GM08714 (cell line): ENCODE results near the gene KNG1.
"Not testable (repeated sequence)": the region's sequence is repeated elsewhere in the genome, so short reads cannot be mapped to it uniquely, and the experiment has no call there.

Experiments used
- H3K4me3 ChIP-seq: fragments of 200-500 bp; sonication (Bioruptor generic); 2 replicates; pipeline ENCODE4 v1.5.1; 2014; ENCODE audit warnings: mild to moderate bottlenecking, low read length, inconsistent platforms
- ZNF274 ChIP-seq: IDR thresholded peaks from 2 replicates; pipeline ENCODE4 v1.6.1; 2012; ENCODE audit warnings: mild to moderate bottlenecking, low read depth, low read length

KNG1 gene

DNA sequence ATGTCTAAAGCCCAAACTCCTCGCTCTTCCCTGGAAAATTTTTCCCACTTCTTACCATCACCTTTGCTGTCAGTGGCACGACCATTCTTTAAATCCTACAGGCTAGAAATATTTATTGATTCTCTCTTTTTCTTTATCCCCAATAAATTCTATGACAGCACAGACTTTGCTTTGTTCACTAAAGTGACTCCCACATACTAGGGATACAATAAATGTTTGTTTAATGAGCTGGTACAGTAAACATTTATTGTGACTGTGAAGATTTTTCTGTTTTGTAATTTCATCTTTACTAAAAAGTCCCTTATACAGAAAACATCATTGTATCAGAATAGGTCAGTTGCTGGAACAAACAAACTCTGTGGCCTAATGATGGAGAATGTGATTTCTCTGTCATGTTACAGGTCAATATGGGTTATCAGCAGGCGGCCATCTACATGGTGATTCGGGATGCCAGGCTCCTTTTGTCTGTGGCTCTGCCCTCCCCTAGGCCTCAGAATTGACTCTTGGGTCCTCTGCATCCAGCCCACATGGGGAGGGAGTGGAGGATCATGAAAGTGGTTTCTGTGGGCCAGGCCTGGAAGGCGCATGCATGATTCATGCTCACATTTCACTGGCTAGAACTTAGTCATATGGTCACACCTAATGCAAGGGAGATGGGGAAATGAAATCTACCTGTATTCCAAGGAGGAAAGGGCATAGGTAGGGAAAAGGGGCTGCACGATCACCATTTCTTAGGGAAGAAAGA, 22.7 kb upstream of the KNG1 start:
- no peak for TF ChIP-seq ZNF274
- H3K4me3 ChIP-seq: no peak overlapping the region

DNA sequence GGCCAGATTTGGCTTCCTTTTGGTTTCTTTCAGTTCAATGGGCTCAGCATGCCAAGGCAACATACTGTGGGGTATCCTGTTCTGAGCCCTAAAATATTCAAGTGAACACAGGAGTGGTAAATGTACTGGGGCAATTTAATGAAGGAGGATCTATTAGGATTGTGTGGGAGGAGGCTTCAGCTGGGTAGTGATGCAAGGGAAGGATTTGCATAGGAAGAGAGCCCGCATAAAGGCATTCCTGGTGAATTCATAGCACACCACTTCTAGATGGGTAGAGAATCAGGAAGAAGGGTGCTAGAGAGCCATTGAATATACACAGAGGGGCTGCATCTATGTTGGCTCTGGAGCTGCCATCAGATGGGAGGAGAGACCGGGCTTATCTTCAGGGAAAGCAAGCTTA, 20.6 kb upstream of the KNG1 start:
- H3K4me3 ChIP-seq: no peak overlapping the region
- no peak for TF ChIP-seq ZNF274

DNA sequence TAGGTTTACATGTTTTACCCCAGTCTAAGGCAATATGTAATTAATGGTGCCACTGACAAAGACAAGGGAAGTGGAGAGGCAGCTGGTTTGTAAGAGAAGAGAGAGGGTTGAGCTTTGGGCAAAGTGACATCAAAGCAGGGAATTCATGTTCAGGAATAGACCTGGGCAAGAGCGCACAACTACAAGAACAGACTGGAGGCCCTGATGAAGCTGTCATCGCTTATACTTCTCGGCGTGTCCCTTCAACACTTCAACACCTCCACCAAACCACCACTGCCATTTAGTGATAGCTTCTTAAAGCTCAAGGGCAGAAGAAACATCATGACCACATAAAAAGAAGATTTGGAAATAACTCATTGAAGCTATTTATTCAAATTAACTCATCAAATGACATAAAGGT, 19.6 kb upstream of the KNG1 start:
- no peak for TF ChIP-seq ZNF274
- no peak overlapping the region for H3K4me3 ChIP-seq

DNA sequence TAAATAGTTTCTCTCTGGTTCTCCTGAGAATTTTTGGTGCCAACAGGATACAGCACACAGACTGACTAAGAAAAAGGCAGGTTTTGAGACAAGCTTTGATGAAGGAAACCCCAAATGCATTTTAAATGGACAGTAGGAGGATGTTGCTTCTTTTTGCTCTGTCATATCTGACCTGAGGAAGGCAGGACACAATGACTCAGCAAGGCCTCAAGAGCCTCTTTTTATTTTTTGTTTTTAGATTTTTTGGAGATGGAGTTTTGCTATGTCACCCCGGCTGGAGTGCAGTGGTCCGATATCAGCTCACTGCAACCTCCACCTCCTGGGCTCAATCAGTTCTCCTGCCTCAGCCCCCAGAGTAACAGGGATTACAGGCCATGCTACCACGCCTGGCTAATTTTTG, 16.9 kb upstream of the KNG1 start:
- TF ChIP-seq ZNF274: no peak
- H3K4me3 ChIP-seq: no peak overlapping the region

DNA sequence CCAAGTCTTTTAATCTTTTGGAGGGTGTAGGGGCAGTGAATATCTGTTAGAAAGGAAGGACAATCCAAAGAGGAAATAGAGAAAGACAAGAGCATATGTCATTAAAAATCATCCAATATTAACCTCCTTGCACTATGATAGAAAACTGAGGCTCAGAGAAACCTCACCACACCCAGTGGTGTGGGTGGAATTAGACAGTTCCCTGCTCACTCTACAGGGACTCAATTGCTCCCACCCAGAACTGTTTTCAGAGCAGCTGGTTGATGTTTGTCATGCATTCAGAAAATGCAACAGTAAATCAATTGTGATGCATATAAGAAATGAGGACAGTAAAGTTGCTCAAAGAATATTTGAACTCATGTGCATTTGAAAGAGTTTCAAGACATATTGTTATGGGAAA, 14.7 kb upstream of the KNG1 start:
- H3K4me3 ChIP-seq: not testable (repeated sequence)

DNA sequence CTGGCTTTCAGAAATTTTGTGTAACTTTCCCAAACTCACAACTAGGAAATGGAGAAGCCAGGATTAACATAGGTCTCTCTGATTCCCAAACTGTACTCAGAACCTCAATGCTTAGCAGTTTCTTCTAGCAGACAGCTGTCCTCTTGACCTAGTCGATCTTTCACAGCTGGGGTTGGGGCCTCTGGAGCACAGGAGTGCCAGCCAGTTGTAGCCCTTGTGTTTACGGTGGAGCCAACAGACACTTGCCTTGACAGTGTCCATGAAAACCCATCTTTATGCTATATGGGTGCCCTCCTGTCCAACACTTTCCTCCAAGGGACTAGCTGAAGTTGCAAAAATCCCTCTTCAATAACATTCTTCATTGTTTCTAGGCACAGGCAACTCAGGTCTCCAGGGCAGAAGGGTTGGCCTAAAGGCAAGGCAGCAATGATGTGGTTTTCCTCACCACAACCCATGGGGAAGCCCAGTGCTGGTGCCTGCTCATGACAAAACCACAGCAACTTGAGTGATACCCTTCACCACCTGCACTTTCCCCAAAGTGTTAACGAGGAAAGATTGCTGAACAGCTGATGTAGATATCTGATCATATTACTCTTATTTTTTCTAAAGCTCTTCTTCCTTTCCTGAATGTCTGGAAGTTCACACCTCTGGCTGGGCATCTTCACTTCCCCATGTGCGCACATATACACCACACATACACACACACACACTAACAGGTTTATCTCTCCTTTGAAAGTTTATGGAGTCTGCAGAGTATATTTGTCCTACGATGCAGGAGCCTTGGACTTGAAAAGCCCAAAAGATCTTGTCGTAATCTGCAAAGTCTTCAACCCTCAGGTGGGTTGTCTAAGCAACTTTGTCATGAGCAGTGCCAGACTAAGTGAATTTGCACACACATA, 11.0 kb upstream of the KNG1 start:
- no peak overlapping the region for H3K4me3 ChIP-seq
- TF ChIP-seq ZNF274: no peak

DNA sequence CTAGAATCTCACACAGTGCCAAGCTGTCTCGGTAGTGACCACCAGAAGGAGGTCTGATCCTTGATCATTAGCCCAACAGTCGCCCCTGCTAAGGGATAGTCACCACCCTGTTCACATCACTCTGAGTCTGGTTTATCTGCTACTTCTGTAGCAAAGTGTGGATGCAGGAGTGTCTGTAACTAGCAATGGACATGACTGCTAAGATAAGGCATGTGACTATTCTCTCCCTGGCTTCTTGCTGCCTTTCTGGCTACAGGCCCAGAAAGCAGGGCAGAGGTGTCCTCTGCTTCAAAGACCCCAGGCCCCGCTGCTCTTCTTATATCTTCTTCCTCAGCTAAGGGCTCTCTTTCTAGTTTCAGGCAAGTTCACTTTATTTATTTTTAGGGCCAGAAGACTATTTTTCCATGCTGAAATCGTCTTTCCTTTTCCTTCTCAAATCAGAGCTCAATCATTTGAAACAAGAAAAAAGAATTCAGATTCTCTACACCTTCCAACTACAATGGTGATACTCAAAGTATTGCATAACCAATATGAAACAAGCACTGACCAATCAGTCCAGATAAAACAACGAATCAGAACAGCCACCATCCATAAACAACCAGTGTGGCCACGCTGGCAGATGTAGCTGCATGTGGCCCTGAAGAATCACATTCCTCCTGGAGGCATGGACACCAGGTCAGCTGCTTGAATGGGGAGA, 8.0 kb upstream of the KNG1 start:
- H3K4me3 ChIP-seq: no peak overlapping the region
- no peak for TF ChIP-seq ZNF274

DNA sequence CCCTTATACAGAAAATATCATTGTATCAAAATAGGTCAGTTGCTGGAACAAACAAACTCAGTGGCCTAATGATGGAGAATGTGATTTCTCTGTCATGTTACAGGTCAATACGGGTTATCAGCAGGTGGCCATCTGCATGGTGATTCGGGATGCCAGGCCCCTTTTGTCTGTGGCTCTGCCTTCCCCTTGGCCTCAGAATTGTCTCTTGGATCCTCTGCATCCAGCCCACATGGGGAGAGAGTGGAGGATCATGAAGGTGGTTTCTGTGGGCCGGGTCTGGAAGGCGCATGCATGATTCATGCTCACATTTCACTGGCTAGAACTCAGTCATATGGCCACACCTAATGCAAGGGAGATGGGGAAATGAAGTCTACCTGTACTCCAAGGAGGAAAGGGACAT, 6.5 kb upstream of the KNG1 start:
- not testable (repeated sequence) for H3K4me3 ChIP-seq

DNA sequence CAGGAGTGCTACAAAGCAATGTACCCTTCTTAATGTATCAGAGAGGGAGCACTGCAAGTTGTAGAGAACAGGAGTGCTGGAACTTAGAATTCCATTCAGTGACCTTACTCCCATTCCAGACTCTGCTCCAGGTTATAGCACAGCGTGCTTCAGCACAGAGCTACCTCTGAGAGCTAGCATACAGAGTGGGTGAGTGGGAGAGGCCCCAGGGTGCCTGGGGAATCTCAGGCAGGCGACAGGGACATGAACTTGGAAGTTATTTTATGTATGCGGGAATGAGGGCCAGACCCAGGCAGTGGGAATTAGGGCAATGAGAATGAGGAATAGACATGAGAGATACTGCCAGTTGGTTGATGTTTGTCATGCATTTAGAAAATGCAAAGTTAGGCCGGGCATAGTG, 3.7 kb upstream of the KNG1 start:
- TF ChIP-seq ZNF274: no peak

DNA sequence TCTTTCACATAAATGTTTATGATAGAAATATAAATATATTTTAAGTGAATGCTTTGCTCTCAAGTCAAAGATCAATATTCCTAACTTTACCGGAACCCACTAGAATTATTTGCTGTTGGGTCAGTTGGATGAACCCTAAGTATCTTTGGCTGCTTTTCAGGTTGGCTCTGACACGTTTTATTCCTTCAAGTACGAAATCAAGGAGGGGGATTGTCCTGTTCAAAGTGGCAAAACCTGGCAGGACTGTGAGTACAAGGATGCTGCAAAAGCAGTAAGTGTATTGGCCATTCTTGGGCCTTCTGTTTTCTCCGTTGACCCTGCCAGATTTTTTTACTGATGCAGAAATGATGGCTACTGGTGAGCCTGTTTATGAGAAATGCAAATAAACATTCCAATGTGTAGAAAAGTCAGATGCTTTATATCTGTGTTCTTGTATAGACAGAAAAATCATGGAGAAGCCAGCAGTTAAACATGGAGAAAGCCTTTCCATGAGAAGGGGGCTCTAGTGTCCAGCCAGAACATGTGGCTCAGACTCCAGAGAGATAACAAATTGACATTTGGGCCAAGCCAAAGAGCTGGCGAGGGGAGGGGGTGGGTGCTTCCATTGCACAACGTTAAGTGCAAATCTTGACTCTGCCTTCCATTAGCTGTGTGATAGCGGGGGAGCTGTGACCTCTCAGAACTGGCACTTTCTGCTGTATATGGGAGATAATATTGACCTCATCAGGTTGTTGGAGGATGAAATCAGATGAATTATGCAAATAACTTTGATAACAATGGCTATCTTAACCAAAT, 3.0 kb downstream of the KNG1 start:
- no peak for TF ChIP-seq ZNF274

More for the DNA sequence above, 3.7 kb upstream of the KNG1 start:
- no peak overlapping the region for H3K4me3 ChIP-seq

DNA sequence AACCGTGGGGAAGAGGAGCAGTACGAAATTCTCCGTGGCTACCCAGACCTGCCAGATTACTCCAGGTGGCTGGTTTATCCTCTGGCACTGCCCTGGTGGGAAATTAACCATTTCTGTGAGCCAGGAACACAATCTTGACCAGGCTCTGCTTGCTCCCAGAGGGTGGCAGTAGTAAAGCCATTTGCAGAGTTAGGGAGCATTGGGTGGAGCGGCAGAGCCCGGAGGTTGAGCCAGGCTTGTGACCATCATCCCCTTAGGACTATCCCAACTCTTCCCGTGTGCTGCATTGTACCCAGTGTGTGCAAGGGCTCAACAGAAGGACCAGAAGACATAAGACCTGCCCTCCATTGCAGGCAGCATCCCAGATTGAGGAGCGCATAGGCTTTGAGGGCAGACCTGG, 5.3 kb downstream of the KNG1 start:
- TF ChIP-seq ZNF274: no peak
- no peak overlapping the region for H3K4me3 ChIP-seq

More for the DNA sequence above, 3.0 kb downstream of the KNG1 start:
- H3K4me3 ChIP-seq: no peak overlapping the region

DNA sequence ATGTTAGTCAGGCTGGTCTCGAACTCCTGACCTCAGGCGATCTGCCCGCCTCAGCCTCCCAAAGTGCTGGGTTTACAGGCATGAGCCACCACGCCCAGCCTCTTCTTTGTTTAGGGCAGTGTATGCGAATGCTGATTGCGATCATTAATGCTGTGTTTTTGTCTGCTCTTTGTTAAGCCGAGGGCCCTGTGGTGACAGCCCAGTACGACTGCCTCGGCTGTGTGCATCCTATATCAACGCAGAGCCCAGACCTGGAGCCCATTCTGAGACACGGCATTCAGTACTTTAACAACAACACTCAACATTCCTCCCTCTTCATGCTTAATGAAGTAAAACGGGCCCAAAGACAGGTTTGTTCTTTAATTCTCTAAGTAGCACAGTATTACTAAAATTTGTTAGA, 7.8 kb downstream of the KNG1 start:
- no peak overlapping the region for H3K4me3 ChIP-seq
- no peak for TF ChIP-seq ZNF274

DNA sequence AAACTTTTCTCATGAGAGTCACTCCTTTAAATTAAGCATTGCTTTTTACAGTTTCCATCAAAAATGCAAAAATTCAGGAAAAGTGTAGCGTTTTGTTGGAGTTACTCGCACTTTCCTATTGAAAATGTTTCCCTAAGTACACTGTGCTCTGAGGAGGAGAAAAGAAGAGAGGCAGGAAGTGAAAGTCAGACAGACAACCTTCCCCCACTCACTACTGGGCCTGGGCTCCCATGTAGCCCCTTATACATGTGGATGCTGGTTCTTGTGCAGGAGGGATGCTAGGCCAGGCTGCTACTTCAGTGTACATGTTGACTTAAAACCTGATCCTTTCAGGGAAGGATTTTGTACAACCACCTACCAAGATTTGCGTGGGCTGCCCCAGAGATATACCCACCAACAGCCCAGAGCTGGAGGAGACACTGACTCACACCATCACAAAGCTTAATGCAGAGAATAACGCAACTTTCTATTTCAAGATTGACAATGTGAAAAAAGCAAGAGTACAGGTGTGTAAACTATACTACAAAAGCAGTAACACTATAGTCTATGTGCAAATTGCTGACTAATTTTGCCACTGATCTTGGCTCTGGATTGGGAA, 15.1 kb downstream of the KNG1 start:
- no peak overlapping the region for H3K4me3 ChIP-seq
- no peak for TF ChIP-seq ZNF274
